ENCODE results near the gene RPL12. TPM values are rescaled to one million over a fixed set of nuclear protein-coding genes. Genes with fewer than 3 reads are reported as not detected.

RPL12 gene
- total and polyA plus RNA-seq, 4 donors, result 289 to 829 (median 485) TPM

DNA sequence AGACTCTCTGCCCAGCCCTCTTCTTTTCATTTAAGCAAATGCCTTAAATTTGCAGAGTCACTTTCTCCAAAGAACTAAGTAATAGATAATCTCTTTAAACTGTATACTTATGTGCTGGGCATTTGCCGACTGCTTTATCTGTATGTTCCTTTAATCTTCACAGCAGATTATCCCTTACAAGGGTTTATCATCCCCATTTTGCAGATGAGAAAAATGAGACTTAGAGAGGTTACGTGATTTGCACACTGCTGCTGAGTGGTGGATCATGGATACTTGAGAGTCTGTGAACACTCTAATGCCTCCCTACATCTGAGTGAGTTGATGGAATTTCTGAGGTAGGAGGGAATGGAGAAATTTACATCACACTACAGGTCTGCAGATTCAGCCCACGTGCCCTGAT is 22.9 kb downstream of the RPL12 start:
- Histone ChIP-seq H3K36me3 (ENCODE audit: control insufficient read depth in 4 of 4, insufficient read depth in 3 of 4, low read depth in 1 of 4, low read length in 3 of 4) (peaks cover 4 to 16% (median 12%) of the 10 kb centered on the region in 4 donors), H3K4me1 (ENCODE audit: control insufficient read depth in 4 of 4, insufficient read depth in 4 of 4, low read length in 3 of 4) (peaks cover 0 to 21% (median 14%) of the 10 kb centered on the region in 4 donors), H3K9me3 (ENCODE audit: control insufficient read depth in 4 of 4, low read length in 3 of 4) (no peaks in the 10 kb centered on the region), H3K27me3 (ENCODE audit: control insufficient read depth in 4 of 4, insufficient read depth in 4 of 4, low read length in 3 of 4) (no peaks in the 10 kb centered on the region), H3K9ac (ENCODE audit: low read depth in 1 of 2, low read length in 2 of 2) (no peak overlapping the region), H3K27ac (ENCODE audit: low read depth in 1 of 2, low read length in 2 of 2) (no peak overlapping the region), H3K4me3 (ENCODE audit: low read depth in 1 of 3, low read length in 3 of 3) (no peak overlapping the region)
- 93% methylated on average over 3 of the region's 3 CpGs for WGBS
- TF ChIP-seq HNF4G (IDR thresholded peaks at IDR 0.05) (no peak), TAF1 (conservative IDR thresholded peaks at IDR 0.05) (no peak), SP1 (IDR thresholded peaks at IDR 0.05) (no peak)
- DNase-seq (ENCODE audit: low spot score), result no peak

DNA sequence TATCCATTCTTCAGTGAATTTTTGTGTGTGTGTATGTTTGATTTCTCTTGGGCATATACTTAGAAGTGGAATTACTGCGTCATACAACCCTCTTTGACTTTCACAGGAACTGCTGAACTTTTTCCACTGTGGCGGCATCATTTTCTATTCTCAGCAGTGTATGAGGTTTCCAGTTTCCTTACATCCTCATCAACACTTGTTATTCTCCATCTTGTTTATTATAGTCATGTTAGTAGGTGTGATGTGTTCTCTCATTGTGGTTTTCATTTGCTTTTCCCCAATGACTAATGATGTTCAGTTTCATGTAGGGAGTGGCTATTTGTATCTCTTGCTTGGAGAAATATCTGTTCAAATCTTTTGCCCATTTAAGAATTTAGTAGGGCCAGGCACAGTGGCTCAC is 24.4 kb downstream of the RPL12 start:
- H3K9me3 ChIP-seq (ENCODE audit: control insufficient read depth in 4 of 4, low read length in 3 of 4), result no peaks in the 10 kb centered on the region
- WGBS, result 92% methylated on average over 2 of the region's 2 CpGs

DNA sequence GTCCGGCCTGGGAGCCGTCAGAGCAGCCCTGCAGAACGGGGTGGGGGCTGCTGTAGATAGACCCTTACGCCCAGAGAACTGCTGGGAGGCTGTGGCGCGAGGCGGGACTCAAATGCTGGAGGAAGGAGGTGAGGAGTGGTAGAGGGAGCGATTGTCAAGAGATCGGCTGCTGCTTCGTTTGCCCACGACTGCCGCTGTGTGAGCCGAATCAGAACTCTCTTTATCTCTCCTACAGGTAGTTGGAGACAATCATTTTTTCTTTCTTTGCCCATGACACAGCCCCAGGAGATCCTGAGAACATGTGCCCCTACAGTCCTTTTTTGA is 26.6 kb downstream of the RPL12 start:
- Histone ChIP-seq H3K27ac (ENCODE audit: low read depth in 1 of 2, low read length in 2 of 2) (peak overlapping the region; percentile 74 to 88), H3K27me3 (ENCODE audit: control insufficient read depth in 4 of 4, insufficient read depth in 4 of 4, low read length in 3 of 4) (no peaks in the 10 kb centered on the region), H3K4me1 (ENCODE audit: control insufficient read depth in 4 of 4, insufficient read depth in 4 of 4, low read length in 3 of 4) (peaks cover 5 to 42% (median 36%) of the 10 kb centered on the region in 4 donors), H3K9me3 (ENCODE audit: control insufficient read depth in 4 of 4, low read length in 3 of 4) (no peaks in the 10 kb centered on the region), H3K4me3 (ENCODE audit: low read depth in 1 of 3, low read length in 3 of 3) (peak overlapping the region; percentile 89 to 95 (median 92)), H3K9ac (ENCODE audit: low read depth in 1 of 2, low read length in 2 of 2) (peak overlapping the region; percentile 88 to 98), H3K36me3 (ENCODE audit: control insufficient read depth in 4 of 4, insufficient read depth in 3 of 4, low read depth in 1 of 4, low read length in 3 of 4) (peaks cover under 1 to 6% (median 5%) of the 10 kb centered on the region in 4 donors)
- WGBS, result 0% methylated on average over 13 of the region's 13 CpGs
- TF ChIP-seq NR2F2 (IDR thresholded peaks at IDR 0.05), result no peak
- no peak for DNase-seq (ENCODE audit: low spot score)

More for the DNA sequence above, 24.4 kb downstream of the RPL12 start:
- no peak overlapping the region for H3K9ac ChIP-seq (ENCODE audit: low read depth in 1 of 2, low read length in 2 of 2)
- peaks cover 5 to 36% (median 30%) of the 10 kb centered on the region in 4 donors for H3K4me1 ChIP-seq (ENCODE audit: control insufficient read depth in 4 of 4, insufficient read depth in 4 of 4, low read length in 3 of 4)
- H3K36me3 ChIP-seq (ENCODE audit: control insufficient read depth in 4 of 4, insufficient read depth in 3 of 4, low read depth in 1 of 4, low read length in 3 of 4), result peaks cover 4 to 12% (median 9%) of the 10 kb centered on the region in 4 donors
- H3K27ac ChIP-seq (ENCODE audit: low read depth in 1 of 2, low read length in 2 of 2), result no peak overlapping the region
- no peak for DNase-seq (ENCODE audit: low spot score)
- TF ChIP-seq HNF4A (conservative IDR thresholded peaks at IDR 0.05), result no peak
- TF ChIP-seq HNF4G (IDR thresholded peaks at IDR 0.05), result no peak
- TF ChIP-seq, protein P1, sequence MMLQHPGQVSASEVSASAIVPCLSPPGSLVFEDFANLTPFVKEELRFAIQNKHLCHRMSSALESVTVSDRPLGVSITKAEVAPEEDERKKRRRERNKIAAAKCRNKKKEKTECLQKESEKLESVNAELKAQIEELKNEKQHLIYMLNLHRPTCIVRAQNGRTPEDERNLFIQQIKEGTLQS (IDR thresholded peaks at IDR 0.05), result no peak
- no peak for TF ChIP-seq JUND (IDR thresholded peaks at IDR 0.05)
- H3K4me3 ChIP-seq (ENCODE audit: low read depth in 1 of 3, low read length in 3 of 3), result no peak overlapping the region
- H3K27me3 ChIP-seq (ENCODE audit: control insufficient read depth in 4 of 4, insufficient read depth in 4 of 4, low read length in 3 of 4), result no peaks in the 10 kb centered on the region

DNA sequence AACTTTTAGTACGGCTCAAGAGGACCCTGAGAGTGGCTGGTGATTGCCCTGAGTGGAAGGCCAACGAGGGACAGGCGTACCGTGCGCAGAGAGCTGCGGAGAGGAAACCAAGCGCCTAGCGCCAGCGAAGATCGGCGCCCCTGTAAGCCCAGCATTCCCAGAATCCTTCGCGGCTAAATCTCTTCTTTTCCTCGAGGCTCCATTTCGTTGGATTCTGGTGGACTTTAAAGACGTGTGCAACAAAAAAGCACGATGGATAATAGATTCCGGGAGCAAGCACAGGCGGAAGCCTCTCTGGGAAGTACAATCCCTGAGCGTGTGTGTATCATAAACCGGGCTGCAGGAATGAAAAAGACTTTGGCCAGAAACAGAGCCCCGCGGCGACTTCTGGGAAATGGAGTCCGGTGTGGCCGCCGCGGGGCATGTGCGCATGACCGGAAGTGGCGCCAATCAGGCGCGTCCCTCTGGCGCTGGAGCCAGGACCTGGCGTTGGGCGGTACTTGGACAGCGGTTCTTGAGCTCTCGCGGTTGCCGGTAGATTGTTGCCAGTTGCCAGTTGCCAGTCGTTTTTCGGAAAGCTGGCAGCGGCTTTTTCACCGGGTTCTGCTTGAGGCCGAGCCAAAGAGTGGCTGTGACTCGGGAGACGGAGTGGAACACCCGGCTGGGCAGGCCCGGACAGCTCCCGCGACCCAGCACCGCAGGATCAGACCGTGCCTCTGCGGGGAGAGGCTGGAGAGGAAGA is 27.1 kb downstream of the RPL12 start, which contains the start of gene ZNF79:
Gene ZNF79 (plus strand): TSS at position 449 of the 742 bp plus-strand sequence. CDS start 406 bp downstream, outside the sequence.
- under 1% methylated on average over 54 of the region's 54 CpGs for WGBS
- peaks cover 0 to 6% (median 5%) of the 10 kb centered on the region in 4 donors for H3K36me3 ChIP-seq (ENCODE audit: control insufficient read depth in 4 of 4, insufficient read depth in 3 of 4, low read depth in 1 of 4, low read length in 3 of 4)
- peaks cover 5 to 42% (median 36%) of the 10 kb centered on the region in 4 donors for H3K4me1 ChIP-seq (ENCODE audit: control insufficient read depth in 4 of 4, insufficient read depth in 4 of 4, low read length in 3 of 4)
- H3K27ac ChIP-seq (ENCODE audit: low read depth in 1 of 2, low read length in 2 of 2), result peak within 1 kb of the TSS; percentile 74 to 88
- H3K9ac ChIP-seq (ENCODE audit: low read depth in 1 of 2, low read length in 2 of 2), result peak within 1 kb of the TSS; percentile 88 to 98
- peak within 1 kb of the TSS; percentile 89 to 95 (median 92) for H3K4me3 ChIP-seq (ENCODE audit: low read depth in 1 of 3, low read length in 3 of 3)
- H3K27me3 ChIP-seq (ENCODE audit: control insufficient read depth in 4 of 4, insufficient read depth in 4 of 4, low read length in 3 of 4), result no peaks in the 10 kb centered on the region
- H3K9me3 ChIP-seq (ENCODE audit: control insufficient read depth in 4 of 4, low read length in 3 of 4), result no peaks in the 10 kb centered on the region
- peak; percentile 94 for DNase-seq (ENCODE audit: low spot score)
- peak in 1 of 2 donors; percentile 44 for TF ChIP-seq RXRA (IDR thresholded peaks at IDR 0.05)
- peak in 1 of 2 donors; percentile 46 for TF ChIP-seq HNF4A (conservative IDR thresholded peaks at IDR 0.05)
- peak; percentile 80 for TF ChIP-seq TAF1 (conservative IDR thresholded peaks at IDR 0.05)
- peak; percentile 31 for TF ChIP-seq NR2F2 (IDR thresholded peaks at IDR 0.05)
- peak in 1 of 2 donors; percentile 14 for TF ChIP-seq JUND (IDR thresholded peaks at IDR 0.05)
- TF ChIP-seq HNF4G (IDR thresholded peaks at IDR 0.05), result no peak
- TF ChIP-seq, protein P2, sequence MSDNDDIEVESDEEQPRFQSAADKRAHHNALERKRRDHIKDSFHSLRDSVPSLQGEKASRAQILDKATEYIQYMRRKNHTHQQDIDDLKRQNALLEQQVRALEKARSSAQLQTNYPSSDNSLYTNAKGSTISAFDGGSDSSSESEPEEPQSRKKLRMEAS (IDR thresholded peaks at IDR 0.05), result peak; percentile 77
- peak; percentile 50 for TF ChIP-seq SP1 (IDR thresholded peaks at IDR 0.05)
- TF ChIP-seq RAD21 (IDR thresholded peaks at IDR 0.05), result peak in 1 of 2 donors; percentile 23
- TF ChIP-seq, protein P3, sequence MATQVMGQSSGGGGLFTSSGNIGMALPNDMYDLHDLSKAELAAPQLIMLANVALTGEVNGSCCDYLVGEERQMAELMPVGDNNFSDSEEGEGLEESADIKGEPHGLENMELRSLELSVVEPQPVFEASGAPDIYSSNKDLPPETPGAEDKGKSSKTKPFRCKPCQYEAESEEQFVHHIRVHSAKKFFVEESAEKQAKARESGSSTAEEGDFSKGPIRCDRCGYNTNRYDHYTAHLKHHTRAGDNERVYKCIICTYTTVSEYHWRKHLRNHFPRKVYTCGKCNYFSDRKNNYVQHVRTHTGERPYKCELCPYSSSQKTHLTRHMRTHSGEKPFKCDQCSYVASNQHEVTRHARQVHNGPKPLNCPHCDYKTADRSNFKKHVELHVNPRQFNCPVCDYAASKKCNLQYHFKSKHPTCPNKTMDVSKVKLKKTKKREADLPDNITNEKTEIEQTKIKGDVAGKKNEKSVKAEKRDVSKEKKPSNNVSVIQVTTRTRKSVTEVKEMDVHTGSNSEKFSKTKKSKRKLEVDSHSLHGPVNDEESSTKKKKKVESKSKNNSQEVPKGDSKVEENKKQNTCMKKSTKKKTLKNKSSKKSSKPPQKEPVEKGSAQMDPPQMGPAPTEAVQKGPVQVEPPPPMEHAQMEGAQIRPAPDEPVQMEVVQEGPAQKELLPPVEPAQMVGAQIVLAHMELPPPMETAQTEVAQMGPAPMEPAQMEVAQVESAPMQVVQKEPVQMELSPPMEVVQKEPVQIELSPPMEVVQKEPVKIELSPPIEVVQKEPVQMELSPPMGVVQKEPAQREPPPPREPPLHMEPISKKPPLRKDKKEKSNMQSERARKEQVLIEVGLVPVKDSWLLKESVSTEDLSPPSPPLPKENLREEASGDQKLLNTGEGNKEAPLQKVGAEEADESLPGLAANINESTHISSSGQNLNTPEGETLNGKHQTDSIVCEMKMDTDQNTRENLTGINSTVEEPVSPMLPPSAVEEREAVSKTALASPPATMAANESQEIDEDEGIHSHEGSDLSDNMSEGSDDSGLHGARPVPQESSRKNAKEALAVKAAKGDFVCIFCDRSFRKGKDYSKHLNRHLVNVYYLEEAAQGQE (IDR thresholded peaks at IDR 0.05), result peak; percentile 96
- no peak for TF ChIP-seq EGR1 (IDR thresholded peaks at IDR 0.05; ENCODE audit: low read depth in 2 of 2)
- TF ChIP-seq FOXA2 (IDR thresholded peaks at IDR 0.05), result no peak
- TF ChIP-seq, protein P1 (IDR thresholded peaks at IDR 0.05), result no peak
- peak; percentile 97 for TF ChIP-seq YY1 (IDR thresholded peaks at IDR 0.05)
- TF ChIP-seq, protein P4, sequence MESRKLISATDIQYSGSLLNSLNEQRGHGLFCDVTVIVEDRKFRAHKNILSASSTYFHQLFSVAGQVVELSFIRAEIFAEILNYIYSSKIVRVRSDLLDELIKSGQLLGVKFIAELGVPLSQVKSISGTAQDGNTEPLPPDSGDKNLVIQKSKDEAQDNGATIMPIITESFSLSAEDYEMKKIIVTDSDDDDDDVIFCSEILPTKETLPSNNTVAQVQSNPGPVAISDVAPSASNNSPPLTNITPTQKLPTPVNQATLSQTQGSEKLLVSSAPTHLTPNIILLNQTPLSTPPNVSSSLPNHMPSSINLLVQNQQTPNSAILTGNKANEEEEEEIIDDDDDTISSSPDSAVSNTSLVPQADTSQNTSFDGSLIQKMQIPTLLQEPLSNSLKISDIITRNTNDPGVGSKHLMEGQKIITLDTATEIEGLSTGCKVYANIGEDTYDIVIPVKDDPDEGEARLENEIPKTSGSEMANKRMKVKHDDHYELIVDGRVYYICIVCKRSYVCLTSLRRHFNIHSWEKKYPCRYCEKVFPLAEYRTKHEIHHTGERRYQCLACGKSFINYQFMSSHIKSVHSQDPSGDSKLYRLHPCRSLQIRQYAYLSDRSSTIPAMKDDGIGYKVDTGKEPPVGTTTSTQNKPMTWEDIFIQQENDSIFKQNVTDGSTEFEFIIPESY (IDR thresholded peaks at IDR 0.05), result peak; percentile 98
- TF ChIP-seq GABPA (IDR thresholded peaks at IDR 0.05 in 1 of 2, conservative IDR thresholded peaks at IDR 0.05 in 1 of 2), result peak; percentile 73 to 94
